ENCODE results near the gene CHD6.

CHD6 gene

DNA sequence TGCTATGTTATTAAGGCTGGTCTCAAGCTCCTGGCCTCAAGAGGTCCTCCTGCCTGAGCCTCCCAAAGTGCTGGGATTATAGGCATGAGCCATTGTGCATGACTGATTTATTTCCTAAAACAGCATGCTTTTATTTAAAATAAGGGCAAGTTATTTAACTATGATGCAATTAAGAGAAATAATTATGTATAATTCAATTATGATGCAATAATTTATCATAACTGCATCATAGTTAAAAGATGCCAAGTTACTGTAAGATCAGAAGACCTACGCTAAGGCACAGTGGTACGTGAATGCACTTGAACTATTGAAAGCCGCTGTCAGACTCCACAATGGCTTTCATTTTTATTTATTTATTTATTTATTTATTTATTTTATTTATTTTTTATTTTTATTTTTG lies 227.3 kb downstream of the CHD6 start:
- no peak for DNase-seq

DNA sequence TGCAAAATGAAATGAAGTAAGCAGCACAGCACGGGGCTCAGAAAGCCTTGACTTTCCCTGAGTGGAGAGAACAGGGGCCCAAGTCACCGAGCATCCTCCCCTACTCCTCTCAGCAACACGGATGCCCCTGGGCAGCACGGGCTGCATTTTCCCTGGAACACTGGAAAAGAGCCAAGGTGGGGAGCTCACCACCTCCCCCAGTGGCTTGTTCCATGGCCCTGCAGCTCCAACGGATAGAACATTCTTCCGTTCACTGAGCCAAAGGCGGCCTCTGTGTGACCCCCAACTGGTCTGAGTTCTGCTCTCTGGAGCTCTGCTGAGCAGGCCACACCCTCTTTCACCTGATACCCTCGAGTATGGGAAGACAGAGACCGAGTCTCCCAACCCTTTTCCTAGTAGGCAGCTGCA lies 230.7 kb downstream of the CHD6 start:
- no peak for DNase-seq

DNA sequence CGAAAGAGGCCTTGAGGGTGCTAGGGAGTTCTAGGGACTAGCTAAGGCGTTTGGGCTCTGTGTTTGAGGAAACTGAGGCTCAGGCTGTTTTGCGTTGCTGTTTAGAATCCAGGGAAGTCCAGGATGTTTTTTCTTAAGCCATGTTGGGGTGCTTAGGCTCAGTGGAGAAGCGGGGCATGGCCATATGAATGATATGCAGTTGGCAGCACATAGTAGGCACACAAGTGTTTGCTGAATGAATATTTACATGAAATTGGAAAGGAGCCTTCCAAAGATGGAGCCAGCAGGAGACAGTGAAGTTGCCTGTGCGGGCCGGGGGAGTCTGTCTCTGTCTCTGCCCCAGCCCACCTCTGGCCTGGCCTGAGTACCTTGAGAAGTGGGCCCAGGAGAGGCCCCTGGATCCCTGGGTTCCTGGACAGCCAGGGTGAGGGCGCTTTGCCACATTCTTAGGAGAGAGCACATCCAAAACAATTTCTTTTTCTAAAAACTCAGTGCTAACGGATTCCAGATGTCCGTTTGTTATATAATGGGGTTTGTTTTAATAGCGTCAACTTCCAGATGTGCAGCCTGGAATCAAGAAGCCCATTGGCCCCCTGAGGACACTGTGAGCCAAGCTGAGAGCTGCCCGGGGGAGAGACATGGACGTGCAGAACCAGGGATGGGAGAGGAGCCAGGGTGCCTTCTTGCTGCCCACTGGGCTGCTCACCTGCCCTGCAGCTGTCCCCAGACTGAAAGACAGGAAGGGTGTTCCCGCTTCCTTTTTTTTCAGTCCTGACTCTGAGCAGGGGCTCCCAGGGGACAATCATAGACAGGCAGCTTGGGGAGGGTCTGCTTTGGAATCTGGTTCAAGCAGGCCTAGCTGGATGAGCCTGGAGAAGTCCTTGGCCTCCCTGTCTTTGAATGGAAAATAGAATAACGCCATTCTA lies 231.4 kb downstream of the CHD6 start:
- no peak for DNase-seq

DNA sequence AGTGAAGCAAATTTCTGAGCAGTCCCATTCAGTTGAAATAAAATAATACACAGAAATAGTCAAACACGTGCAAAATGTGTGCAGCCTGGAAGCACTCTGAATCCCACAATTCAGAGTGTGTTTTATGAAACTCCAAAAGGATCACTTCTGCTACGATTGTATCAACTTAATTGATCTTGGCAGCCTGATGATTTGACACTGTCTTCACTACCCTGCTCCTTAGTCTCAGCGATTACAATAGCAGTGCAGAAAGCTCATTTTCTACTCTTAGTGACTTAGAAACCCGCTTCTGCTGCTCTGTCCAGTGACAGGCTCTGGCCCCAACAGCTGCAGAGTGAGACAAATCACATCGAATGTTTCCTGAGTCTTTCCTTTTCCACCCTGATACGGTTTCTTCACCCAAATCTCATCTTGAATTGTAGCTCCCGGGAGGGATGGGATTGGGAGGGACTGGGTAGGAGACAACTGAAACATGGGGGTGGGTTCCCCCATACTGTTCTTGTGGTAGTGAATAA lies 235.3 kb downstream of the CHD6 start:
- DNase-seq: no peak

DNA sequence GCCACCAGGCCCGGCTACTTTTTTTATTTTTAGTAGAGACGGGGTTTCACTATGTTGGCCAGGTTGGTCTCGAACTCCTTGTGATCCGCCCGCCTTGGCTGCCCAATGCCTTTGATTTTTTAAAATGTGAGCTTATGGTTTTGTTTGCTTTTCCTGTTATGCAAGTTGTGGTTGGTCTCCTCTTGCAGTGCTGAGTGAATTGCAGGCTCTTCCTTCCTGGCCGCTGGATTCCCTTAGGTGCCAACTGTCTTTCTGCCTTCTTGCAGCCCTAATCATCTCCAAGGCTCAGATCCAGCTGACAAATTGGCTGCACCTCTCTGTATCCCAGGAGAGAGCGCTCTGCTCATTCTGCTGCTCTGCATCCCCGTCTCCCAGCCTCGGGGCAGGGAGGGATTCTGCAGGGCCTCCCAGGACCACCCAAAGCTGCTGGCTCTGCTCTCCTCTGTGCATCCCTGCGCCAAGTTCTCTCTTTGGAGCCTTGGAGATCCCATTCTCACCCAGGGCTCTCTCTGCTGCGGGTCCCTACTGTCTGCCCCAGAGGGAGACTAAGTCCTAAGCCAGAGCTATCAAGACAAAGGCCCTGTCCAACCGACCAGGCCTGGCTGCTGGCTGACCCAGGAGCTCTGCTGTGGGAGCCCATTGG lies 237.5 kb downstream of the CHD6 start:
- DNase-seq: no peak

DNA sequence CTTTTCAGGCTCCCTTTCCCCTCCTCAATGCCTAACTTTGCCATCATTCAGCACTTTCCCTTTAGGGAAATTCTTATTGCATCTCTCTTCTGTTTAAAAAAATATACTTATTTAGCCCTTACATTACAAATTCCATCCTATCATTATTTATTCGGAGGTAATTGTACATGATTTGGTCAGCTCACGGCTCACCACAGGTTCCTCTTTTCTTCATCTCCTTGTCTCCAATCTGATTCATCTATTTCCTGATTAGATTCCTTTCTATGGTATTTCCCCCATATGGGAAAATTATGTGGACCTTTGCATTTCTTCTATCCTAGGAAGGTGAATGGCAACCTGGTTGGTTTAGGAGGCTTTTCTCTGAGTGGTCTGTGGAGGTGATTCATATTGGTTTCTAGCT lies 238.6 kb downstream of the CHD6 start:
- DNase-seq: no peak

DNA sequence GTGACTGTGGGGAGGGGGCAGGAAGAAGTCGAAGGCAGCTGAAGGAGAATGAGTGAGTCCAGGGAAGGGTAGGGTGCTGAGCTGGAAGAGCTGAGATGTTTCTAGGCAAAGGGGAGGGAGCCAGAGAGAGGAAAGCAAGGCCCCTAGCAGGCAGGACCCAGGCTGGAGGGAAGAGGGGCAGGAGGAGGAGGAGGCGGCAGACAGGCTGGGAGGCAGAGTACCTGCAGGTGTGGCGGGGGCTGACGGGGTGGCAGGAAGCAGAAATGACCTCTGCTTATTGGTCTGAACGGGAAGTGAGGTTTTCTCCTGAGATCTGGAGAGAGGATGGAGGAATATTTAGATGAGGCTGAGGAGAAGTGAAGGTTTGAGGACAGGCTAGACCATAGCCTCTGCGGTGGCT lies 240.9 kb downstream of the CHD6 start:
- no peak for DNase-seq

DNA sequence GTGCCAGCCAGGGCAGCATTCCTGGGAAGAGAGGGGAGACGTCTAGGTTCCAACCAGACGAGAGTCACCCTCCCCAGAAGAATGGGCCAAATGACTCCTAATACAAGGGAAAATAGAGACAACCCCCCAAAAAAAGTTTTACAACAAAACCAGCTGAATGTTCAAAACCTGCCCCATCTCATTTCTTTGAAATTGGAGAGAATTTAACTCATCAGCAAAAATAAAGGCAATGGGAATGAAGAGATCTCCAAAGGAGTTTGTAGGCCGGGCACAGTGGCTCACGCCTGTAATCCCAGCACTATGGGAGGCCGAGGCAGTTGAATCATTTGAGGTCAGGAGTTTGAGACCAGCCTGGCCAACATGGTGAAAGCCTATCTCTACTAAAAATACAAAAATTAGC lies 241.8 kb downstream of the CHD6 start:
- no peak for DNase-seq

DNA sequence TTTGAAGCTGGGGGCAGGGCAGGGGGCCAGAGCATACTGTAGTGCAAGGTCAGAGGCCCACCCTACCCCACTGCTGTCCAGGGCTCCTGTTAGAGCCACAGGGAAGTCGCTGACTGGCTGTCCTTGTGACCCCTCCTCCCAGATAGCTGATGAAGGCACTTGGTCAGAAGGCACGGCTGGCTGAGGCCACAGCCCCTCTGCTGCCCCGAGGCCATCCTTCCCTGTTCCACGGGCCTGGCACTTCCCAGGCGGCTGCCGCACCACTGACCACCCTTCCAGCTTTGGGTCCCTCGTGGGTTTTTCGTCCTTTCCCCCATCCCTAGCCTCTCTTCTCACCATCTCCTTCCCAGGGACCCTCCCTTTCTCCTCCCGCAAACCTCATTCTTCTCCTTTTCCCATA lies 242.3 kb downstream of the CHD6 start:
- no peak for DNase-seq

DNA sequence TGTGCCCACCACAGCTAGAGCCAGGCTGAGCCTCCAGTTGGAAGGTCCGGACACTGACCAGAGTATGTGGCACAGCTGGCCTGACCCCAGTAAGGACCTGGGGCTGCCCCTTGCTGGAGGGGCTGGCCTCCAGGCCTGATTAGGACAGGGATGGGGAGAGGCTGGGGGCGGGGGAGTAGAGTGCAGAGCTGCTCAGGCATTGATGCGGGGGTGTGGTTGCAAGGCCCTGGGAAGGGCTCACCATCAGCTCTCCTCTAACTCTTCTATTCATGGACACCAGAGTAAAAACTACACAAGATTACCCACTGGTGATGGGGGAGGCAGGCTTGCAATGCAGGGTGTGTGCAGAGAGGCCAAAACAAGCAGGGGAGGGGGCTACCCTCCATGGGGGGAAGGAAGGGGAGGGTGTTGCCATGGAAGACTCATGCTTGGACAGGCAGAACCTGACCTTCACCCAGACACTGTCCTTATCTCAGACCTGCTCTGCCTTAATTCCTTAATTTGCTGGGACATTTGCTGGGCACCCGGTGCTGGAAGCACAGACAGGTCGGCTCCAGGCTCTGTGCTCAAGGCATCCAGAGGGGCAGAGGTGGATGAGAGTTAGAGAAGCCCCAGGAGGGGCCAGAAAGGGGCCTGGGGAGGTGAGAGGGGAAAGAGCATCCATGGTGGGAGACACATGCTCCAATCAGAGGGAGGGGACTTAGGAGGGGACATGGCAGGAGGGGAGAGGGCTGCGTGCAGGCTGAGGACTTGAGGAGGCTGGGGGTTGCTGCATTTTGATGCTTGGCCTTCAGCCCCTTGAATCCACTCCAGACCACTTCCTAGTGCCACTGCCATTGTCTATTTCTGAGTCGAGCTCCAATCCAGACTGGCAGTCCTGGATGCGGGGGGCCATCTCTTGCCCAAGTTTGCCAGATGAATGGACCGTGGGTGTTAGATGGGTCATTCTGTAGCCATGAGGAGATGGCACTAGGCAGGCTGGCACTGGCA lies 244.0 kb downstream of the CHD6 start:
- DNase-seq: no peak

DNA sequence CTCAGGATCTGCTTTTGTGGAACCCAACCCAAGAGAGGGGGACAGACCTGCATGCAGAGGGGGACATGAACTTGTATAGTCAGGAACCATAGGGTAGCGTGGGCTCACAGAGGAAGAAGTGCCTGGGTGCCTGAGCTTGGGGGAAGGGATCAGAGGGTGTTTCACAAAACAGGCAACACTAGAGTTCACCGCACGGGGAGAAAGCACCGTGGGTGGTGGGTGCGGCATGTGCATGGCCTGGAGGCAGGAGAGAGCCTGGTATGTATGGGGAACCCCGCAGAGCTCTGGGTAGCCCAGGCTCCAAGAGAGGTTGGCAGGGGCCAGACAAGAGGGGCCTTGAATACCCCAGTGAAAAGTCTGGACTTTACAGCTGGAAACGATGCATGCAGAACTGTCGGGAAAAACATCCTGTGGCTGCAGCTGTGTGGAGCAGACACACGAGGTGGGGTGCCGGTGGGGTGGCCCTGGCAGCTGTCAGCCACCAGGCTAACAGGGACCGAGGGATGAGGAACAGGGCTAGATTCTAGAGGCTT lies 244.9 kb downstream of the CHD6 start:
- DNase-seq: no peak

DNA sequence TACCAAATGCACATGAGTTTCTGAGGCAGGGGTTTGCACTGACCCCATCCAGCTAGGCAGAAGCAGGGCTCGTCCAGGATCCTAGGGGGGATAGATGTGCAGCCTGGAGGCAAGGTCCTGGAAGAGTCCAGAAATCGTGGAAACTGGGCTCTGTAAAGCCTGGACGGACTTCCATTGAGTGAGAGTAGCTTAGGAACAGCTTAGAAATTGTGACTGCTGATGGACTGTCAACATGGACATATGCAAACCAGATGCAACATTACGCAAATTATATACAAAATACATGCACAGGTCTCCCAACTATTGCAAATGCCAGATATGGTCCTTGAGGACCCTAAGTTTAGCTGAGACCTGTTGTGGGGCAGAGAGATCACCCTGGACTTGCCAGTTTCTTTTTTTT lies 246.8 kb downstream of the CHD6 start:
- no peak for DNase-seq

DNA sequence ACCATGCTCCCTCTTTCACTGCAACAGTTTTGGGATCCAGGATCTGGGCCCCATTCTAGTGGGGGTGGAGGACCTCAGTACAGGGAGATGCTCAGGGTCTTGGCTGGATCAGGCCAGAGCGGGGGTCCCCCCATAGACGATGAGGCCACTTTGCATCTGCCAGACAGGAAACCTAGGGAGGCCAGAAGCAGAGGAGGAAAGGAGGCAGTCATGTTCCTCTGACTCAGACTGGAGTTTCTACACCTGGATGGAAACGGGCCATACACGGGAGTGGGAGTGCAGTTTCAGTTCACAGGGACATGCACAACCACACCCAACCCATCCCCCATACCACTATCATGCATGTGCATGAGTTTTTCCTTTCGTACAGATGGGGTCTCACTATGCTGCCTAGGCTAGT lies 248.0 kb downstream of the CHD6 start:
- DNase-seq: no peak

DNA sequence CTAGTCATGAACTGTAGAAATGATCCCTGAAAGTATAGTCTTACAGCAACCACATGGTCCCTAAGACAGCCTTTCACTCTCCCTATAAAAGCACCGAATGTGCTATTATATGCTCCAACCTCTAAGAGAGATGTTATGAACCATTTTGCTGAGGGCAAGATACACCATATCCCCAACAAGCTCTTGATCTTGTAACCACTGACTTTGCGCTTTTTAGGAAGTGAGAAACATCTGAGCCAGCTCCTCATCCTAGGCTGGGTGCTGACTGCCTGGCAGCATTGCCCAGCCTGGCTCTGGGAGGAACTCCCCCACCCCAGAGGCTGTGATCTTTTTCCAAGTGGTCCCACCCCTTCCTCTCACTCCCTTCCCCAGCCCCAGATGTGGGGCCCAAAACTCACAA lies 248.5 kb downstream of the CHD6 start:
- no peak for DNase-seq

DNA sequence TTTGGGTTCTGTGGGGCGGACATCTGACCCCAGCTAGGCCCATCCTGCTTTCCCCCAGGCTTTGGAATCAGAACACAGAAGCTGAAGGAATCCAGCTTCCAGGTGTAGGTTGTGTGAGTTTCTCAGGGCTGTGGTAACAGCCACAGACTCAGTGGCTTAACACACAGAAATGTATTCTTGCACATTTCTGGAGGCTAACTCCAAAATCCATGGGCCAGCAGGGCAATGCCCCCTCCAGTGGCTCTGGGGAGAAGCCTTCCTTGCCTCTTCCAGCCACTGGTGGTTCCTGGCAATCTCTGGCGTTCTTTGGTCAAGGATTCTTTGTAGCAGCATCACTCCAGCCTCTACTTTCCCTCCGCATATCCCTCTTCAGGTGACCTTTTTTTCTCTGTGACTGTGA lies 250.2 kb downstream of the CHD6 start:
- DNase-seq: no peak

DNA sequence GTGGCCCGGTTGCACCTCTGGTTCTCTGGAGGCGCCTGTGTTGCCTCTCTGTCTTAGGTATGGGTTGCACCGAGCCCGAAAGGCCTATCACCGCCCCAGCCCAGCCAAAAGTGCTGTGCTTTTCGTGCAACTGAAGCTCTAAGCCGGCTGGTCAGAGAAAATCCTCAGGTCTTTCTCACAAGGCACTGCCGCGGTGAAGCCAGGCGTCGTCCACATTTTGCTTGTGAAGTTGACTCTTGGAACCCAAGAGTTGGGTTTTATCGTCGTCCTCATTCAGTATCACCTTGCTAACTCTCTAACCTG lies 250.8 kb downstream of the CHD6 start:
- DNase-seq: no peak

DNA sequence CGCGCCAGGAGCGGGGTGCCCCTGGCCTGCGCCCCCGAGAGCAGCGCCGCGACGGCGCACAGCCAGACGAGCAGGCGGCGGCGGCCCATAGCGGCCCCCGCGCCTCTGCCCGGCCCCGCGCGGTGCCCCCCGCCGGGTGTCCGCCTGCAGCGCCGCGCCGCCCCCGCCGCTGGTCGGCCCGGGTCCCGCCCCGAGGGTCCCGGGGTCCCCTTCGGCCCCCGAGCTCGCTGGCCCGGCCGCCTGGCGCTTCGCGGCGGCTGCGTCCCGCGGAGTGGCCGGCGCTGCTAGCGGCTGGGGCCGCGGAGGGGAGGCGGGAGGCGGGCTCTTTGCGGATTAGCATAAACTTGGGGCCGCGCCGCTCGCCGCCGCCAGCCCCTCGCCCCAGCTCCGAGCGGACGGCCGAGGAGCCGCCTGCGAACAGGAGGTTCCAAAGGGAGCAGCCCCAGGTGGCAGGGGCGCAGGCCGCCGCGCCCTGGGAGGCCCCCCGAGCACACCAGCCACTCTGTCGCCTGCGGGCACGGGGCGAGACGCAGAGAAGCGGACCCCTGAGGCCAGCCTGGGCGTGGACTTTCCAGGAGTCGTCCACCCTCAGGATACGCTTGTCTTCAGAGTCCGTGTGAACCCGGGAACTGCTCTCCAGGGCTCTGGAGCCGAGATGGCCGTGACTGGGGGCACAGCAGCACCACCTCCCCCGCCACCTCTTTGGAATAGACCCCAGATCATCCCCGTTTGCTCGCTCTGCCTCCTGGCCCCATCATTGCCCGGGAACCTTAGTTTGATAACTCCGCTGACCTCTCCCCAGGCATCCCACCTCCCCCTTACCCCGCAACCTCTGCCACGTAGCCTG lies 251.4 kb downstream of the CHD6 start, which contains the start of gene EMILIN3:
EMILIN3 (minus strand) TSS at position 273 of the 847 bp plus-strand sequence; CDS start at position 89, 184 bp downstream.
- no peak for DNase-seq

DNA sequence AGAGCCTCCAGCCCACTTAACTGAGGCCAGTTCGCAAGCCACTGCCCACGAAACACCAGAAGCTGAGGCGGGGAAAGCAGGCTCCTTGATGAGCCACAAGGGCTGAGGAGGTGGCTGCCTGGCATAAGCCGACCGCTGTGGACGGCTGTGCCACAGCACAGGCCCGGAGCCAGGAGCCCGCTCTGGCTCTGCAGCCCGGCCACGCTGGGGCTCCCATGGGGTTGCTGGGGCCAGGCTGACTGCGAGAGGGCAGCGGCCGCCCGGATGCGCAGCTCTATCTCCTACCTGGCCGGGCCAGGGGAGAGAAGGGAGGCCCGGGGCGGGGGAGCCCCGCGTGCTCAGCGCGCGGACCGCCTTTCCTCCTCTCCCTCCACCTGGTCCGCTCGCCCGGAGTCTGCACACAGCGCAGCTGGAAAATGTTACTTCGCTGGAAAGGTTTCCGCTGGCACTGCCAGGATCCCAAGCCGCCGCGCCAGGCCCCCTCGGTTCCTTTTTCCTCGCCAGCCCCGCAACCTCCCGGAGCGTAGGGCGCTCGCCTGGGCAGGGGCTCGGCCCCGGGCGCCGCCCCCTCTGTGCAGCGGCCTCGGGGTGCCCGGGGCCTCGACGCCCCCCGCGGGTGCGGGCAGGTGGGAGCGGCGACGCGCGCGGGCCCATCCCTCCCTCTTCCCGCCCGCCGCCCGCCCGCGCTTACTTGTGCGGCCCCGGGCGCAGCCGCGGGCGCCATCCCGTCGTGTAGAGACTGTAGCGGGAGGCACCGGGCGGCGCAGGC lies 252.2 kb downstream of the CHD6 start:
- no peak for DNase-seq

DNA sequence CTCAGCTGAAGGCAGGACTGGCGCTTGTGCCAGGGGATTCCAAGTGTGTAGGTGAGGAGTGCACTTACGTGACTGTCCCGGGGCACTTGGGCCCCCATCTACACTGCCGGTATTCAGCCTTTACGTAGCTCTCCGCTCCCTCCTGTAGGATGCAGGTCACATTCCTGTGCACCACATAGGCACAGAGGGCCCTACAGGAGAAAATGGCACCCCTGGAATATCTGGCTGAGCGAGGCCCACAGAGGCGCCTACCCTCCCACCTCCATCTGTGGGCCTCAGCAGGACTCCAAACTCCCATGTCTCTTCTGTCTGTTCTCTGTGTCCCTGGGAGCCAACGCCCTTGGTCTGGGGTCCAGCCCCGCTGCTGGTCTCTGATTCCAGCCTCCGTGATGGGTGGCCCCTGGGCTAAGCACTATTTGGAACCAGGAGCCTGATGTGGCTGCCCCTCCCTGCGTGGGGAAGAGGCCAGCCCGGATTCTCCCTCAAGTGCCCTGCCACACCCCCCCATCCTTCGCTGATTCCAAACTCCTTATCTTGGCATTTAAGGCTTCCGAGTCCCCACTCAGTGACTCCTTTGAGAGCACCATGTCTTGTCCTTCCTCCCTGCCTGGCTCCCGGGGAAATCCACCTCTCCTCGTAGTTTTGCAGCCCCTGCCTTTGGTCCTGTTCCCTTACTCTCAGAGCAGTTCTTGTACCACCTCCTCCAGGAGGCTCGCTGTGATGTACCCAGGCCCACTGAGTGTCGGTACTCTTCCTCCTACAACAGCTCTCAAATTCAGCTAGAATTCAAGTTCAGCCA lies 253.0 kb downstream of the CHD6 start:
- DNase-seq: no peak

DNA sequence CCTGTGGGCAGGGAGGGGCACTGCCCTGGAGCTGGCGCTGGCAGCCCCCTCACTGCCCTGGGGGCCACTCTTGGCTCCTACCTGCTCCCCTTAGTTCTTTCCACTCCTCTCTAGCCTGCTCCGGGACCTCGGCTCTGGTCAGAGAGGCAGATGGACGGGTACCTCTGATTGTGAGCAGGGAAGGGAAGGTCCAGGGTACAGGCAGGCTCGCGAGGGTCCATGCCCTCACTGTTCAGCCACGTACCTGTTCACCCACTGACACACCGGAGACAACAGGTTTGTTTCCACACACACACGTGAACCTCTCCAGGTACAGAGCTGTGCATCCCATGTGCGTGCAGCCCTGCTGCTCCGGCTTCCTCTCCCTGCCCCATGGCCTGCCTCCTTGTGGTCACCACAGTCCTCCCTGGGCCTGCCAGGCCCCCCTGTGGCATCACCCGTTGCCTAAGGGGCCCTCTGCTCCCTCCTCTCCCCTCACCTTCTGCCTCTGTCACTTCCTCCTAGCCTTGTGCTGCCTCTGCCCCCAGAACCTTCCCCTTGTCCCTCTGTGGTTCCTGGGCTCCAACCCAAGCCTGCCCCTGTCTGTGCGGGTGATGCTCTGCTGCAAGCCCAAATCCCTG lies 253.8 kb downstream of the CHD6 start:
- no peak for DNase-seq
